Measurements from ENCODE around the gene USHBP1. TPM values are rescaled to one million over a fixed set of nuclear protein-coding genes. Genes with fewer than 3 reads are reported as not detected.

Gene USHBP1
- total and polyA plus RNA-seq, 12 donors, result 0.71 to 23.6 (median 5.3) TPM

DNA sequence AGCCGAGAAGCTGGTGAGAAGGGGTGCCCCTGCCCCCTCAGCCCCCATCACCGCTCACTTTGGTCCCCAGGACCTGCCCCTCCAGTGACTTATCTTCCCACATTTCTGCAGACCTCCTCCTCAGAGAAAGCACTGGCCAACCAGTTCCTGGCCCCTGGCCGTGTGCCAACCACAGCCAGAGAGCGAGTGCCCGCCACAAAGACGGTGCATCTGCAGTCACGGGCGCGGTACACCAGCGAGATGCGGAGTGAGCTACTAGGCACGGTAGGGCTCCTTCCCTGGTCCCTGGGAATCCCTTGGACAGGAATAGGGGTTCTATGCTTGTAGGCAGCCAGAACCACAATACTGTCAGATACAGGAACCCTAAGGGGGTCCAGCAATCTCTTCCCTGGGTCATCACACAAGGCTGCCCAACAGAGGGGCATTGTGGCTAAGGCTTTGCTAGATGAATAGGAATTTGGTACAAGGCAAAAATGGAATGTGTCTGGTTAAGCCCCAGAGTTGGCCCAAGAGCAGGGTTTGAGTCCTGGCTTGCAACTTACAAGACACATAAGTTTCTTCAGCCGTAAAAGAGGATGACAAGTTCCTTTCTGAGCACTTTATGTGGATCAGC is 48.4 kb downstream of the USHBP1 start:
- peaks cover 0 to 38% of the 10 kb centered on the region in 2 donors for H3K36me3 ChIP-seq (replicated peaks in 1 of 2)
- intact Hi-C loops (cut with DNase I), result no loop called here
- WGBS, 4 donors, result 48 to 89% (median 61%) methylated on average over 4 to 13 of the region's 13 CpGs

DNA sequence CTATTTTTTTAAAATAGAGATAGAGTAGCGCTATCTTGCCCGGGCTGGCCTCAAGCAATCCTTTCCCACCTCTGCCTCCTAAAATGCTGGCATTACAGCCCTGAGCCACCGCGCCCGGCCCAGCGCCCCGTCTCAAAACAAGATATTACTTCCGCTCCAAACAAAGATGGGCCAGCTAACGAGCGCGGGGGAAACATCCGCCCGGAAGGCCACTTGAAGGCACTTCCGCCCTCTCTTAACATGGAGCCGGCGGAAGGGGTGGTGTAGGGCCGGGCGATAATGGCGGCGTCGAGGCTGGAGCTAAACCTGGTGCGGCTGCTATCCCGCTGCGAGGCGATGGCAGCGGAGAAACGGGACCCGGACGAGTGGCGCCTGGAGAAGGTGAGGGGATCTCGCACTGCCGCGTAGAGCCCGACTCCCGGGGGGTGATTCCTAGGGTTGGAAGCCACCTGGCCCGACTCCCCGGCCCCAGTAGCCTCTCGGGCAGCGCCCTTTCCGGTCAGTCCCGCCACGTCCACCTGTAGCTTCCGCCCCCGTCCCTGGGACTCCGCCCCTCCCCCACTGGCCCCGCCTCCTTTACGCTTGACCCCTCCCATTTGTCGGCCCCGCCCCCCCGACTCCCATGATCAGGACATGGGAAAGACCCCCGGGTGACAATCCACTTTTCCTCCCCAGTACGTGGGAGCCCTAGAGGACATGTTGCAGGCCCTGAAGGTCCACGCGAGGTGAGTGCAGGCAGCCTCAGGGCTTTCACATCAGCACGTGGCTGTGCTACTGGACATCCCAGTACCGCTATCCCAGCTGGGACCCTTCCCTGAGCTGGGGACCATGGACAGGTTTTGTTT is 49.2 kb downstream of the USHBP1 start, which contains the start of gene USE1:
TSS of gene USE1 (plus strand) at position 231 of the 845 bp plus-strand sequence. CDS start at position 280, 49 bp downstream.
- H3K27me3 ChIP-seq, result no peaks in the 10 kb centered on the region
- intact Hi-C loops (cut with DNase I), result no loop called here
- H3K4me3 ChIP-seq, result peak within 1 kb of the TSS; percentile 39 to 77 (median 44)
- peaks cover 0 to 44% of the 10 kb centered on the region in 2 donors for H3K36me3 ChIP-seq (replicated peaks in 1 of 2)
- H3K4me1 ChIP-seq (replicated peaks in 1 of 2), result peaks cover 12 to 15% of the 10 kb centered on the region in 2 donors
- peak in 1 of 2 donors; percentile 69 for TF ChIP-seq POLR2A (IDR thresholded peaks at IDR 0.05)
- TF ChIP-seq, protein P1, sequence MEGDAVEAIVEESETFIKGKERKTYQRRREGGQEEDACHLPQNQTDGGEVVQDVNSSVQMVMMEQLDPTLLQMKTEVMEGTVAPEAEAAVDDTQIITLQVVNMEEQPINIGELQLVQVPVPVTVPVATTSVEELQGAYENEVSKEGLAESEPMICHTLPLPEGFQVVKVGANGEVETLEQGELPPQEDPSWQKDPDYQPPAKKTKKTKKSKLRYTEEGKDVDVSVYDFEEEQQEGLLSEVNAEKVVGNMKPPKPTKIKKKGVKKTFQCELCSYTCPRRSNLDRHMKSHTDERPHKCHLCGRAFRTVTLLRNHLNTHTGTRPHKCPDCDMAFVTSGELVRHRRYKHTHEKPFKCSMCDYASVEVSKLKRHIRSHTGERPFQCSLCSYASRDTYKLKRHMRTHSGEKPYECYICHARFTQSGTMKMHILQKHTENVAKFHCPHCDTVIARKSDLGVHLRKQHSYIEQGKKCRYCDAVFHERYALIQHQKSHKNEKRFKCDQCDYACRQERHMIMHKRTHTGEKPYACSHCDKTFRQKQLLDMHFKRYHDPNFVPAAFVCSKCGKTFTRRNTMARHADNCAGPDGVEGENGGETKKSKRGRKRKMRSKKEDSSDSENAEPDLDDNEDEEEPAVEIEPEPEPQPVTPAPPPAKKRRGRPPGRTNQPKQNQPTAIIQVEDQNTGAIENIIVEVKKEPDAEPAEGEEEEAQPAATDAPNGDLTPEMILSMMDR (IDR thresholded peaks at IDR 0.05), result peak in 1 of 6 experiments; percentile 14
- 2 to 3% (median 2%) methylated on average over 32 to 56 of the region's 56 CpGs for WGBS, 4 donors
- no peaks in the 10 kb centered on the region for H3K9me3 ChIP-seq (replicated peaks in 1 of 3)
- peak within 1 kb of the TSS; percentile 46 to 97 (median 79) for H3K27ac ChIP-seq
- peak; percentile 90 to 95 (median 93) for DNase-seq

More for the DNA sequence above, 48.4 kb downstream of the USHBP1 start:
- Histone ChIP-seq H3K27ac (peak overlapping the region in 3 of 5 donors; percentile 73 to 97 (median 94)), H3K27me3 (no peaks in the 10 kb centered on the region), H3K4me3 (peak overlapping the region in 1 of 4 donors; percentile 77), H3K9me3 (replicated peaks in 1 of 3) (no peaks in the 10 kb centered on the region), H3K4me1 (replicated peaks in 1 of 2) (peaks cover 18 to 20% of the 10 kb centered on the region in 2 donors)
- peak in 1 of 7 donors; percentile 35 for DNase-seq
- TF ChIP-seq, protein P1 (IDR thresholded peaks at IDR 0.05), result no peak
- no peak for TF ChIP-seq POLR2A (IDR thresholded peaks at IDR 0.05)

GRCh38 chr19:17214508-17215126 is 49.9 kb downstream of the USHBP1 start:
- H3K9me3 ChIP-seq (replicated peaks in 1 of 3), result no peaks in the 10 kb centered on the region
- intact Hi-C loops (cut with DNase I), result no loop called here
- no peaks in the 10 kb centered on the region for H3K27me3 ChIP-seq
- 16 to 30% (median 29%) methylated on average over 15 to 16 of the region's 16 CpGs for WGBS, 4 donors
- H3K4me1 ChIP-seq (replicated peaks in 1 of 2), result peaks cover 5 to 14% of the 10 kb centered on the region in 2 donors
- no peak for DNase-seq
- TF ChIP-seq, protein P1 (IDR thresholded peaks at IDR 0.05), result no peak
- TF ChIP-seq POLR2A (IDR thresholded peaks at IDR 0.05), result no peak
- peaks cover 0 to 51% of the 10 kb centered on the region in 2 donors for H3K36me3 ChIP-seq (replicated peaks in 1 of 2)
- peak overlapping the region; percentile 46 to 97 (median 79) for H3K27ac ChIP-seq
- peak overlapping the region in 2 of 4 donors; percentile 47 to 77 for H3K4me3 ChIP-seq

- Histone ChIP-seq H3K4me3 (no peak overlapping the region), H3K36me3 (replicated peaks in 1 of 2) (peaks cover 0 to 59% of the 10 kb centered on the region in 2 donors), H3K27me3 (no peaks in the 10 kb centered on the region), H3K4me1 (replicated peaks in 1 of 2) (peaks cover 5 to 14% of the 10 kb centered on the region in 2 donors), H3K9me3 (replicated peaks in 1 of 3) (no peaks in the 10 kb centered on the region), H3K27ac (no peak overlapping the region)
- 81 to 95% (median 90%) methylated on average over 3 to 5 of the region's 5 CpGs for WGBS, 4 donors
- TF ChIP-seq, protein P1 (IDR thresholded peaks at IDR 0.05), result no peak
- no peak for TF ChIP-seq POLR2A (IDR thresholded peaks at IDR 0.05)
- intact Hi-C loops (cut with DNase I), result no loop called here
- DNase-seq, result no peak
Measured at GRCh38 chr19:17213334-17213733, 51.2 kb downstream of the USHBP1 start.
